SK-MEL-5 (cell line): ENCODE results near the gene CFAP161. TPM values are rescaled to one million over a fixed set of nuclear protein-coding genes. Genes with fewer than 3 reads are reported as not detected.
"Not testable (repeated sequence)": the region's sequence is repeated elsewhere in the genome, so short reads cannot be mapped to it uniquely, and the experiment has no call there.

Experiments
- DNase-seq: peaks from one replicate; pipeline ENCODE4 v3.0.0-alpha.2; 2016; ENCODE audit warnings: low read depth, low spot score
- in situ Hi-C: cut with HindIII; loops from 2 replicates; pipeline ENCODE4 v1.10.0; 2016; ENCODE audit warnings: low sequenced_read_pairs, high pct_unique_total_duplicates, low pct_unique_long_range_greater_than_20kb
- total RNA-seq: library from RNA; depleted of rRNA; stranded (reverse); fragments of >200 nt; shearing (Covaris generic); gene quantifications from 2 replicates; pipeline ENCODE4 v1.2.3, GENCODE V29; 2014

CFAP161 gene
- total RNA-seq, 1 experiment from 2014 or later, result 0.21 TPM

GRCh38 chr15:81146006-81146405 is 11.9 kb downstream of the CFAP161 start:
- peak; percentile 44 for DNase-seq
- in situ Hi-C loops, result no loop called here

- in situ Hi-C loops, result no loop called here
Observed at GRCh38 chr15:81146466-81146865, 12.4 kb downstream of the CFAP161 start.

DNA sequence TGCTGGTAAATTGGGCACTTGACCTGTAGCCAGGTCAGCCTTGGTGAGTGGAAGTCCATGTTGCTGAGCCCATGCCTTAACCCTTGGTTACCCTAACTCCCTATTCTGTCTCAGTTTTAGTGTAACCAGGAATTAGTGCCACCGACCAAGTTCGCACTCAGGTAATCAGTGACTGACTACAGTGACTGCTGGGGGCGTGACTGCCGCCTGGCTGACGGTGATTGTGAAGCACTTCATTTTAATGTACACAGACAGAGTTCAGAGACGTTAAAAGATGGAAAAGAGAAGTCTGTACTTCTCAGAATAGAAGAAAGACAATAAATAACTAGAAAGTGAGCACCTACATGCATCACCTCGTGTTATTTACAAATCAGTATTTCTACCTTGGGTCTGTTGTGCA is 17.3 kb downstream of the CFAP161 start:
- DNase-seq, result no peak
- in situ Hi-C loops, result no loop called here

More at GRCh38 chr15:81146466-81146865, 12.4 kb downstream of the CFAP161 start:
- no peak for DNase-seq

- DNase-seq, result peak; percentile 33
- in situ Hi-C loops, result no loop called here
Observed at GRCh38 chr15:81152339-81152738, 18.3 kb downstream of the CFAP161 start.

- in situ Hi-C loops, result no loop called here
- no peak for DNase-seq
Observed at GRCh38 chr15:81152799-81153198, 18.7 kb downstream of the CFAP161 start.

DNA sequence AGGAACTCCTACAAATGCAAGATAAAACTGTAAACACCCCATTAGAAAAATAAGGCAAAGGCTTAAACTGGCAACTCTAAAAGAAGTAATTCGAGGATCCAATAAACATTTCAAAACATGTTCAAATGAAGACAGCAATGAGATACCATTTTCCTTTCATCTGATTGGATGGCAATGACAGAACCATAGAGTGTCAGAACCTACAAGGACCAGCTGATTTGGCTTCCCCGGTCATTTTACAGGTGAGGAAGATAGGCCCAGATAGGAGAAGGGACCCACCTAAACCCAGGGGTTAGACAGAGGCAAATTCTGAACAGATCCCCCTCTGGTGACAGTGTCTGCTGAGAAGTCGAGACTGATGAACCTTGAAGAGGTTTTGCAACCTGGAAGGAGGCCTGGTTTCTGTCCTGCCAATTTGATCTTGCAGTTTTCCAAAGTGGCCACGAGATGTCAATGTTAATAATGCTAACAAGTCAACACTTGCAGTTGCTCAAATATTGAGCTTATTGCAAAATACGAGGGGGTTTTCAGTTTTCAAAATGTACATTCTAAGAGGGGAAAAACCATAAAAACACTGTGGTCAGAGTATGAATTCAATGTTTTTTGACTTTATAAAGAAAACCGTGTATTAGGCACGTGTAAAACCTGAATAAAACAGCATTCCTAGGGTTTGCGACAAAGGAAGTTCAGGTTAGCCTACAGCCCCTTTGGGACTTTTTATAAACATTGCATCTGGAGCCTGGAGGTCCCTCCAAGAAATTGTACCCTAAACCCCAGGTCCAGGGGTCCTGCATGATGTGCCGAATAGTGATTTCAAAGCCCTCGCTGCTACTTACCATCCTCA is 21.5 kb downstream of the CFAP161 start:
- in situ Hi-C loops, result no loop called here
- peak; percentile 85 for DNase-seq

DNA sequence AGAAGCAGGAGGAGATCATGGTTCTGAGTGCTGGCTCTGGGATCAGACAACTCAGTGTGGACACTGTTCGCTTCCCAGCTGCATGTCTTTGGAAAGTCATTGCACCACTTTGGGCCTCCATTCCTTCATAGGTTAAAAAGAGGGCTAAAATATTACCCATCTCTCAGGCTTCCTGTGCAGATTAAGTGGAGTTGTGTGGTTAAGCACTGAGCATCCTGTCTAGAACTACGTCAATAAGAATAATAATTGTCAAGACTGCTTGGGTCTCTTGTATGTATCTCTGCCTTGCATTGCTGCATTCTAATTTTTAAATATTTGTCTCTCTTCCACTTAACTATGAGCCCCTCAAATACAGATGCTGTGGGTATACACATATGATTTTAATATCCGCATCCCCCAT is 22.3 kb downstream of the CFAP161 start:
- DNase-seq, result no peak
- in situ Hi-C loops, result no loop called here

GRCh38 chr15:81157195-81157938 is 23.3 kb downstream of the CFAP161 start:
- in situ Hi-C loops, result no loop called here
- no peak for DNase-seq

DNA sequence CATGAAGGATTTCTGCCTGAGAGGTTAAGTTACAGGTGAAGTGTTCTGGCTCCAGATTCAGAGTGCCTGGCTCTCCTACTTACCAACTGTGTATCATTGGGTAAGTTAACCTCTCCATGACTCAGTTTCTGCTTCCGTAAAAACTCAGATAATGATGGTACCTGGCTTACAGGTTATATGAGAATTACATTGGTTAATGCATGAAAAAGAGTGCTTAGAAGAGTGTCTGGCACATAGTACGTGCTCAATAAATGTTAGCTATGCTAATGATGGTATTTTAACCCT is 23.8 kb downstream of the CFAP161 start:
- in situ Hi-C loops, result no loop called here
- DNase-seq, result no peak

GRCh38 chr15:81158561-81158960 is 24.5 kb downstream of the CFAP161 start:
- DNase-seq, in situ Hi-C loops: not testable (repeated sequence)

DNA sequence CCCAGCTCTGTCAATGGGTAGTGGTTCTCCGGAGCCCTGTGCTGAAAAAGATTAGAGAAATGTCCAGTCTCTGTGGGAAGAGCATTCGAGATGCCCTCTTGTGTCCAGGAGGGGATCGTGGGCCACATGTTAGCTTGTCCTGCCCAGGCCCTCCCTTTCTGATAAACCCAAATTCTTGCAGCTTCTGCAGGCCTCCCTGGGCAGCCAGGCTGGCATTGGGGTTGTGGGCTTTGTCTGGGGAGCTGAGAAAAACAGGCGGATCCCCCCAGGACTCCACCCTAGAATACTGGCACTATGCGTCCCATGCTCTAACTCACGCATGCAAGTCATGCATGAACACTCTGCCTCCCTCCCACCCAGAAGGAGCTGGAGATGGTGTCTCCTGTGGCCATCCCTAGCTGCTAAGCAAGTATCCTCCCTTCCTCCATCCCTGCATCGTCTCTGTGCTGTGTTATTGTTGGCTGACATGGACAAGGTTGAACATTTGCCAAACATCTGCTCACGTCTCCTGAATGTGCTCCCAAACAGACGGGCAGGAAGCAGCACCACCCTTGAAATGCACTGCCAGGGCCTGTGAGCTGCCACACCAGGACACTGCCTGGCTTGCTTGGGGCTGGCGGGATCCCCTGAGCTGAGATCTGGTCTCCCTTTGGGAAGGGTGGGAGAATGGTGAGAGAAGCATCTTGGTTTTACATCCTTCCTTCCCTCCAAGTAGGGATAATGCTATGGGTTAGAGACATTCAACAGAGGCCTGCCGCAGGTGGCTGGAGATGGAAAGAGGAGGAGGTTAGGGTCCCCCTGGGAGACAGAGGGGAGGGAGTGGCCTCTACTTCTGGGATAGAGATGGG is 26.5 kb downstream of the CFAP161 start:
- DNase-seq, result no peak
- in situ Hi-C loops, result no loop called here

DNA sequence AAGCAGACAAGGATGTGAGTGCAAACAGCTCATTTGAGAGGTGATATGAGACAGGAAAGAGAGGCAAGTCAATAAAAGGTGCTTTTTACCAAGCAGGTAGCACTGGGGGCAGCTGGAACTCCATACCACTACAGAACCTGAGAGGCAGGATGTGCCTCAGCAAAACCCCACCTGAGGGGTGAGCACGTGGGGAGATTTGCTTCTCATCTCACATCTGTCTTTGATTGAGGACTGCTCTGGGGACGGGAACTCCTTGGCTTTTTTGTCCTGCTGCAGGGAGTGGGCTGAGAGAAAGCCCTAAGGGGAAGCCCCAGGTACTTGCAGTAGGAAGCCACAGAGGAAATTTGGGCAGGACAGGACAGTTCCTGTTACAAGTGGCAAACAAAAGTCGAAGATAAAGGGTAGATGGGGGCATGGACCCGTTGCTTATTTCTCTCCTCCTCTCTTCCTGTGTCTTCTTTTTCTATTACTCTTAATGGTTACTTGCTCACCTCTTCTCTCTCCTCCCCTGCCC is 27.1 kb downstream of the CFAP161 start:
- in situ Hi-C loops, result no loop called here
- no peak for DNase-seq

DNA sequence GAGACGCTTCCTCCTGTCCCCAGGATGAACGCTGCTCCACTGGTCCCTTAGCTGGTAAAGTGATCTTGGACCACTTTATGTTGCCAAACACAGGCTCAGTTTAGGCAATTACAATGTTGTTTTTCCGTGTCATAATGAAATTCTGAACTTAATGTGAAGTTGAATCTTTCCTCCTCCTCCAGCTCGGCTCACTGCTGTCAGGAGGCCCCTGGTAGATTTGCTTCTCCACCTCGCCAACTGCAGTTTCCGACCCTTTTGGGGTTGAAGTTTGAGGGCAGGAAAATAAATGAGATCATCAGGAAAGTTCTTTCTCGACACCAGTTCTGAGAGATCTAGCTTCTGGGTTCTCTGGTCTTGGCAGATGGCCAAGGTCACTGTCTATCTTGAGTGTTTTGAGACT is 27.8 kb downstream of the CFAP161 start:
- DNase-seq, result no peak
- in situ Hi-C loops, result no loop called here

DNA sequence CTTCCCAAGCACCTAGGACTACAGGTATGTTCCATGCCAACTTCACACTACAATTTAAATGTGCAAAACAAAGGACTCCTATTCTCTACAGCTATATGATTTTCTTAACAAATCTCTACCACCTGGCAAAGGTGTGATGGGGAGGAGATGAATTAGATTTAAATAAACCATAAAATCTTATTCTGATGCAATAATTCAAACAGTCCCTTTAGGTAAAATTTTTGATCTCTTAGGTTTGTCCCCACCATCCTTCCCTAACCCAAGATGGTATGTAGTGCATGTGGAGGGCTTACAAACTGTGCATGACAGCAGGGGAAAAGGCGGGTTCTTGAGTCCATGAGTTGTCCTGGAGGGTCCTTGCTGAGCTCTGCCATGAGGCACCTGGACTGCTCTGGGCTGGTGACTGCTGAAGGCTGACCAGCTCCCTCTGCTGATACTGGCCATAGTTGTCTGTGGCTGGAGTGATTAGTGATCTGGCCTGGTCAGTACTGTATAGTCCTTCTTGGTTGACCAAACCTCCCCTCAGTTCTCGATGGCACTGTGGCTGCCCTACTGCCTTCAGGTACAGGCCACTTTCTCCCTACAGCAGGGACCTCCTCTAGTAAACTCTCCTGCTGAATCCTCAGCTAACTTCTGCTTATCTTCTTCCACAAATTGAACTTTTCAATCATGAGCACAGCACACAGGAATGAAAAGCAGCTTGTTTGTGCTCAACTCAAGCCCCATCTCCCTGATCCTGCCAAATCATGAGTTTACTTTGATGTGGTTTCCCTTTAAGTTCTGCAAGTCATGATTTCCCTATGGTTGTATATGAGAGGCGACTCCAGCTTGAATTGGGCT is 30.1 kb downstream of the CFAP161 start:
- peak; percentile 50 for DNase-seq
- in situ Hi-C loops, result no loop called here

DNA sequence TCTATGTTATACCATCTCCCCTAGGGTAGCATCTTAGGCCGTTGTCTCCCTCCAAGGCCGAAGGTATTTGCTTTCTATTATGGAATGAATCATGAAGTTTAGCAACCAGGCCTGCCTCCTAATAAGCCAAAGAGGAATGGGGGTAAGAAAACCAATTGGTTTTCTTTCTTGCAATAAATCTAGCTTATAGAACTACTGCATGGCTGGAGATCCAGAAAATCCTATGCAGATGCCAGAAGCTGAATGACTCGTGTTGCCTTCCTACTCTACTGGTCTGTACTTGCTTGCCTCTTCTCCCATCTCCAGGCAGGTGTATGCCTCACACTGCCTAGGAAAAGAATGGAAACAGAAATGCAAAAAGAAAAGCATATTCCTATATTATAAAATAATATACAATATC is 31.5 kb downstream of the CFAP161 start:
- DNase-seq, result no peak
- in situ Hi-C loops, result no loop called here

DNA sequence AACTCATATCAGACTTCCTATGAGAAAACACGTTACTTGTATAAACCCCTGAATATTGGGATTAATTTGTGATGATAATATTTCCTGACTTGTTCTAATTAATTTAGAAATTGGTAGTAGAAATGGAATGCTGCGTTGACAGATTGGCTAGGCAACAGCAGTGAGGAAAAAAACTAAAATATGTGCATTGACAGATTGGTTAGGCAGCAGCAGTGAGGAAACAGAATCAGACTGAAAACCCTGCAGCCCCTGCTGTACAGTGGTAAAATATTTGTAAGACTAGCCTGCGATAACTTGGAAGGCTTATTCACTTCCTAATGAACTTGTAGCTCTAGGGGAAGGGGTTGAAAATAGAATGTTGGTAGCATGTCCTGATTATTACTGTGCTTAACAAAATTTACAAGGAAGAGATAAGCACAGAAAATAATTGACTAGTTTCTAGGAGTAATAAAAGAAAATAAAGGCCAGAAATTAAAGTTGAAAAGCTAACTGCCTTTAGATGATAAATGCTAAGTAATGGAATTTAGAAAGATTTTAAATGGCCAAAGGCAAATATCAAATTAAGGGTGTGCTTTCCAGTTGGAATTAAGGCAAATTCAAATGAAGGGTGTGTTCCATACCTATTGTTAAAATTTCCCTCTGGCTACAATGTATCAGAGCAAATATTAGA is 32.7 kb downstream of the CFAP161 start:
- in situ Hi-C loops, result no loop called here
- DNase-seq, result no peak

- in situ Hi-C loops, result no loop called here
- DNase-seq, result no peak
Observed at GRCh38 chr15:81168131-81168526, 34.1 kb downstream of the CFAP161 start.
